ENCODE data around the gene SMC1B.

DNA sequence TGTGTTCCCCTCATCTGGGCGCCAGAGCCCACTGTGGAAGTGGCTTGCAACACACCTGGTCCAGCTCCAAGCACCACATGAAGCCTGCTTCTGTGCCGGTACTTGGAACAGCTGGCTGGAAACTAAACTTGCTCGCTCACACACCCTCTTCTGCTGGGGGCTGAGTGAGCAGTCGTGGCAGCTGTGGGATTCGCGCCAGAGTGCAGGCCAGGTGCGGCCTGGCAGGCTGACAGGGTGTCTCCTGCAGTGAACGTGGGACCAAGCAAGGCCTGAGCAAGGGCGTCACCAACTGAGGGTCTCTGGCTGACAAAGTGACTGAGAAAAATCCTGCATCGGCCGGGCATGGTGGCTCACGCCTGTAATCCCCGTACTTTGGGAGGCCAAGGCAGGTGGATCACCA, 15.2 kb downstream of the SMC1B start:
- TF ChIP-seq, protein P1, sequence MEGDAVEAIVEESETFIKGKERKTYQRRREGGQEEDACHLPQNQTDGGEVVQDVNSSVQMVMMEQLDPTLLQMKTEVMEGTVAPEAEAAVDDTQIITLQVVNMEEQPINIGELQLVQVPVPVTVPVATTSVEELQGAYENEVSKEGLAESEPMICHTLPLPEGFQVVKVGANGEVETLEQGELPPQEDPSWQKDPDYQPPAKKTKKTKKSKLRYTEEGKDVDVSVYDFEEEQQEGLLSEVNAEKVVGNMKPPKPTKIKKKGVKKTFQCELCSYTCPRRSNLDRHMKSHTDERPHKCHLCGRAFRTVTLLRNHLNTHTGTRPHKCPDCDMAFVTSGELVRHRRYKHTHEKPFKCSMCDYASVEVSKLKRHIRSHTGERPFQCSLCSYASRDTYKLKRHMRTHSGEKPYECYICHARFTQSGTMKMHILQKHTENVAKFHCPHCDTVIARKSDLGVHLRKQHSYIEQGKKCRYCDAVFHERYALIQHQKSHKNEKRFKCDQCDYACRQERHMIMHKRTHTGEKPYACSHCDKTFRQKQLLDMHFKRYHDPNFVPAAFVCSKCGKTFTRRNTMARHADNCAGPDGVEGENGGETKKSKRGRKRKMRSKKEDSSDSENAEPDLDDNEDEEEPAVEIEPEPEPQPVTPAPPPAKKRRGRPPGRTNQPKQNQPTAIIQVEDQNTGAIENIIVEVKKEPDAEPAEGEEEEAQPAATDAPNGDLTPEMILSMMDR (IDR thresholded peaks at IDR 0.05), result no peak
- TF ChIP-seq POLR2A (IDR thresholded peaks at IDR 0.05) (no peak), POLR2AphosphoS5 (IDR thresholded peaks at IDR 0.05) (no peak)

All from gastroesophageal sphincter (tissue), 3 donors.